ENCODE data around the gene FAM98B. TPM values are rescaled to one million over a fixed set of nuclear protein-coding genes. Genes with fewer than 3 reads are reported as not detected.

FAM98B gene
- total and polyA plus RNA-seq, 2 experiments from 2014 or later: 10.1 to 32.5 TPM

- TF ChIP-seq CTCF (conservative IDR thresholded peaks at IDR 0.05; ENCODE audit: low read depth in 2 of 2) (no peak), POLR2AphosphoS5 (IDR thresholded peaks at IDR 0.05; ENCODE audit: low read depth) (no peak)
Measured at GRCh38 chr15:38487378-38487777, 33.5 kb downstream of the FAM98B start (continued).

- Mint-ChIP-seq H3K27ac (peak overlapping the region; percentile 57), H3K36me3 (ENCODE audit: low read depth) (no peaks in the 10 kb centered on the region), H3K9me3 (no peaks in the 10 kb centered on the region), H3K4me3 (no peak overlapping the region), H3K27me3 (ENCODE audit: insufficient read depth, low read depth, poor library complexity) (no peaks in the 10 kb centered on the region), H3K4me1 (peaks cover 9% of the 10 kb centered on the region)
- no peaks in the 10 kb centered on the region; the same call in 1 of the 2 replicates for H3K4me1 ChIP-seq (ENCODE audit: insufficient read depth)
- TF ChIP-seq JUNB (IDR thresholded peaks at IDR 0.05; ENCODE audit: unreplicated experiment) (no peak), POLR2AphosphoS5 (IDR thresholded peaks at IDR 0.05; ENCODE audit: low read depth) (no peak), ETS1 (IDR thresholded peaks at IDR 0.05) (no peak), CREB1 (CRISPR knock-in tag; IDR thresholded peaks at IDR 0.05; ENCODE audit: low read depth) (no peak)
- H3K36me3 ChIP-seq (ENCODE audit: insufficient read depth): no peaks in the 10 kb centered on the region
- no peak for DNase-seq (ENCODE audit: low spot score)
- no peak overlapping the region for H3K4me2 ChIP-seq
- H3K4me3 ChIP-seq: no peak overlapping the region
- H3K79me2 ChIP-seq (replicated peaks; ENCODE audit: insufficient read depth): no peaks in the 10 kb centered on the region
- H4K20me1 ChIP-seq (replicated peaks; ENCODE audit: insufficient read depth): no peaks in the 10 kb centered on the region
- ATAC-seq: no peak
- no peaks in the 10 kb centered on the region for H3K9me2 ChIP-seq (ENCODE audit: insufficient read depth)
- H3K27me3 ChIP-seq (ENCODE audit: insufficient read depth): no peaks in the 10 kb centered on the region
- H3K27ac ChIP-seq (ENCODE audit: low read depth): no peak overlapping the region
- no peak overlapping the region for H2AFZ ChIP-seq
- H3F3A ChIP-seq (replicated peaks; ENCODE audit: low read depth): no peaks in the 10 kb centered on the region
Measured at GRCh38 chr15:38490242-38490922, 36.5 kb downstream of the FAM98B start.

- no peaks in the 10 kb centered on the region for H3K27me3 Mint-ChIP-seq (ENCODE audit: insufficient read depth, low read depth, poor library complexity)
- ATAC-seq (peak; percentile 52), DNase-seq (ENCODE audit: low spot score) (peak; percentile 32)
- Histone ChIP-seq H3K36me3 (ENCODE audit: insufficient read depth) (no peaks in the 10 kb centered on the region), H3K27me3 (ENCODE audit: insufficient read depth) (no peaks in the 10 kb centered on the region), H3K4me2 (no peak overlapping the region), H3F3A (replicated peaks; ENCODE audit: low read depth) (no peaks in the 10 kb centered on the region), H3K9me2 (ENCODE audit: insufficient read depth) (no peaks in the 10 kb centered on the region), H3K27ac (ENCODE audit: low read depth) (no peak overlapping the region), H3K79me2 (replicated peaks; ENCODE audit: insufficient read depth) (no peaks in the 10 kb centered on the region), H4K20me1 (replicated peaks; ENCODE audit: insufficient read depth) (no peaks in the 10 kb centered on the region), H3K4me3 (no peak overlapping the region), H3K4me1 (ENCODE audit: insufficient read depth) (no peaks in the 10 kb centered on the region), H2AFZ (no peak overlapping the region)
- no peak overlapping the region for H3K4me3 Mint-ChIP-seq
- no peaks in the 10 kb centered on the region for H3K9me3 Mint-ChIP-seq
- no peak overlapping the region for H3K27ac Mint-ChIP-seq
- H3K36me3 Mint-ChIP-seq (ENCODE audit: low read depth): 0 out of 3 replicates have a peak, but pooled peaks cover 3% of the 10 kb centered on the region
- no peaks in the 10 kb centered on the region for H3K4me1 Mint-ChIP-seq
- no peak for TF ChIP-seq POLR2AphosphoS5 (IDR thresholded peaks at IDR 0.05; ENCODE audit: low read depth)
- TF ChIP-seq JUNB (IDR thresholded peaks at IDR 0.05; ENCODE audit: unreplicated experiment): no peak
- peak in 1 of 2 experiments; percentile 14; a peak in 2 of 4 replicates for TF ChIP-seq CTCF (conservative IDR thresholded peaks at IDR 0.05; ENCODE audit: low read depth in 2 of 2)
- no peak for TF ChIP-seq STAT1 (IDR thresholded peaks at IDR 0.05; ENCODE audit: unreplicated experiment)
- no peak for TF ChIP-seq NANOG (IDR thresholded peaks at IDR 0.05; ENCODE audit: borderline replicate concordance)
- no peak for TF ChIP-seq CREB1 (CRISPR knock-in tag; IDR thresholded peaks at IDR 0.05; ENCODE audit: low read depth)
- TF ChIP-seq ZNF114 (CRISPR knock-in tag; IDR thresholded peaks at IDR 0.05): no peak
- TF ChIP-seq REST (IDR thresholded peaks at IDR 0.05; ENCODE audit: unreplicated experiment): no peak
Measured at GRCh38 chr15:38496151-38496550, 42.2 kb downstream of the FAM98B start.

Measured in GM23338 (cell line).